HEK293T (cell line): ENCODE measurements around the gene MATCAP1.

ENCODE experiments used
- CTCF ChIA-PET: fragments of 350-600 bp; formaldehyde crosslinking; extraction: SDS; loops from one replicate; lab custom pipeline; 2021; ENCODE audit warnings: antibody characterized with exemption, inconsistent platforms; lab: Yijun Ruan, JAX
- POLR2A ChIA-PET: fragments of 350-600 bp; formaldehyde crosslinking; extraction: SDS; loops from one replicate; lab custom pipeline; 2020; ENCODE audit warnings: antibody characterized with exemption, inconsistent platforms; lab: Yijun Ruan, JAX
- DNase-seq: peaks from one replicate; pipeline ENCODE4 v3.0.0; 2012; ENCODE audit warnings: mixed read lengths; ENCODE audit errors: extremely low spot score
- ARNT ChIP-seq: fragments of 450-650 bp; IDR thresholded peaks from 2 replicates; pipeline ENCODE4 v1.6.1; 2017; ENCODE audit warnings: mild to moderate bottlenecking
- BHLHE40 ChIP-seq: fragments of 450-650 bp; IDR thresholded peaks from 2 replicates; pipeline ENCODE4 v1.6.1; 2016; ENCODE audit warnings: mild to moderate bottlenecking, moderate library complexity, borderline replicate concordance
- CTBP1 ChIP-seq: fragments of 450-650 bp; IDR thresholded peaks from 2 replicates; pipeline ENCODE4 v1.6.1; 2016; ENCODE audit warnings: borderline replicate concordance
- ELF4 ChIP-seq: fragments of 450-650 bp; IDR thresholded peaks from 2 replicates; pipeline ENCODE4 v1.6.1; 2017; ENCODE audit warnings: antibody characterized with exemption
- FOXA1 ChIP-seq: fragments of 450-650 bp; IDR thresholded peaks from 2 replicates; pipeline ENCODE4 v1.6.1; 2016; ENCODE audit warnings: mild to moderate bottlenecking
- FOXK2 ChIP-seq: fragments of 450-650 bp; IDR thresholded peaks from 2 replicates; pipeline ENCODE4 v1.6.1; 2016; ENCODE audit warnings: mild to moderate bottlenecking
- FOXM1 ChIP-seq: fragments of 450-650 bp; IDR thresholded peaks from 2 replicates; pipeline ENCODE4 v1.6.1; 2017; ENCODE audit warnings: mild to moderate bottlenecking, borderline replicate concordance
- HDGF ChIP-seq: fragments of 450-650 bp; IDR thresholded peaks from 2 replicates; pipeline ENCODE4 v1.6.1; 2017; ENCODE audit warnings: antibody characterized with exemption, borderline replicate concordance
- L3MBTL2 ChIP-seq: fragments of 450-650 bp; conservative IDR thresholded peaks from 2 replicates; pipeline ENCODE4 v1.6.1; 2016; ENCODE audit warnings: mild to moderate bottlenecking
- LEF1 ChIP-seq: fragments of 450-650 bp; IDR thresholded peaks from 2 replicates; pipeline ENCODE4 v1.6.1; 2017; ENCODE audit warnings: mild to moderate bottlenecking, borderline replicate concordance
- NFRKB ChIP-seq: fragments of 450-650 bp; IDR thresholded peaks from 2 replicates; pipeline ENCODE4 v1.6.1; 2016; ENCODE audit warnings: mild to moderate bottlenecking, moderate library complexity
- SP1 ChIP-seq: fragments of 450-650 bp; IDR thresholded peaks from 2 replicates; pipeline ENCODE4 v1.6.1; 2017
- SUZ12 ChIP-seq: fragments of 450-650 bp; IDR thresholded peaks from 2 replicates; pipeline ENCODE4 v1.6.1; 2016; ENCODE audit warnings: mild to moderate bottlenecking
- TARDBP ChIP-seq: fragments of 450-650 bp; IDR thresholded peaks from 2 replicates; pipeline ENCODE4 v1.6.1; 2016
- ZNF384 ChIP-seq: fragments of 450-650 bp; IDR thresholded peaks from 2 replicates; pipeline ENCODE4 v1.6.1; 2016
- TF ChIP-seq, protein P1 (sequence below): fragments of 450-650 bp; IDR thresholded peaks from 2 replicates; pipeline ENCODE4 v1.6.1; 2016

Gene MATCAP1

DNA sequence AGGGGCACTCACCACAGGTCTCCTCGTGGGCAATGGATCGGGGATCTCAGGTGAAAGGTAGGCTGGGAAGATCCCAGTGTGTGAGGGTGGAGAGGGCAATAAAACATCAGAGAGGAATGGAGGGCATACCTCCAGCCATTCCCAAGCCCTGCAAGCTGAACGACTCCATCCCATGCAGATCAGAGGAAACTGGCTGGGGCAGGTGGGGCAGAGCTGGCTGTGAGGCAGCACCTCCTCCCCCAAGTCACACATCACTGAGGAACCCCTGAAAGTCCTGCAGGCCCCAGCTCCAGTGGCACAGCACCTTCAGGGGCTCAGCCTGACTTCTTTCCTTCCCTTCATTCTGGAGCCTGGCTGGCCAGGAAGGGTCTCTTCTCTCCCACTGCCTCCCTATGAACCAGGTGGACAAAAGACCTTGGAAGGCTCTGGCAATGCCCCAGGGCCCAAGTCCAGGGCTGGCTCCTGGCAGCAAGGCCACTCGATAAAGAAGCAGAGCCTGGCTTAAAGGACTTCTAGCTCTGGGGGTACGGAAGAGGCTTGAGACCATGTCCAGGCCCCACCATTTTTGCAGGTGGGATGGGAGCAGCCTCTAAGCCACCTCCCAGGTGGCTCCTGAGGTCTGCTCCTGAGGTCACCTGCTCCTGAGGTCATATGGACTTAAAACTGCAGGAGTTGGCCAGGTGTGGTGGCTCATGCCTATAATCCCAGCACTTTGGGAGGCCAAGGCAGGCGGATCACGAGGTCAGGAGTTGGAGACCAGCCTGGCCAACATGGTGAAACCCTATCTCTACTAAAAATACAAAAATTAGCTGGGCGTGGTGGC is 29.6 kb upstream of the MATCAP1 start:
- ChIA-PET CTCF (no interaction called here), POLR2A (interaction anchor here (1.3 kb wide), 1 partner anchor 13 kb away, joined by 4 read pairs; the partner anchor contains the start of gene TMEM208)
- no peak for TF ChIP-seq TARDBP
- TF ChIP-seq LEF1, result no peak
- no peak for TF ChIP-seq SUZ12
- TF ChIP-seq NFRKB, result no peak
- no peak for TF ChIP-seq ARNT
- no peak for TF ChIP-seq CTBP1
- no peak for TF ChIP-seq FOXA1
- TF ChIP-seq ELF4, result no peak
- no peak for TF ChIP-seq L3MBTL2
- TF ChIP-seq HDGF, result no peak
- TF ChIP-seq, protein P1, sequence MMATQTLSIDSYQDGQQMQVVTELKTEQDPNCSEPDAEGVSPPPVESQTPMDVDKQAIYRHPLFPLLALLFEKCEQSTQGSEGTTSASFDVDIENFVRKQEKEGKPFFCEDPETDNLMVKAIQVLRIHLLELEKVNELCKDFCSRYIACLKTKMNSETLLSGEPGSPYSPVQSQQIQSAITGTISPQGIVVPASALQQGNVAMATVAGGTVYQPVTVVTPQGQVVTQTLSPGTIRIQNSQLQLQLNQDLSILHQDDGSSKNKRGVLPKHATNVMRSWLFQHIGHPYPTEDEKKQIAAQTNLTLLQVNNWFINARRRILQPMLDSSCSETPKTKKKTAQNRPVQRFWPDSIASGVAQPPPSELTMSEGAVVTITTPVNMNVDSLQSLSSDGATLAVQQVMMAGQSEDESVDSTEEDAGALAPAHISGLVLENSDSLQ, result no peak
- no peak for TF ChIP-seq SP1
- no peak for TF ChIP-seq FOXK2
- TF ChIP-seq ZNF384, result no peak
- TF ChIP-seq BHLHE40, result no peak
- no peak for DNase-seq

GRCh38 chr16:67212766-67213165 is 29.0 kb upstream of the MATCAP1 start:
- POLR2A ChIA-PET, result interaction anchor here (1.3 kb wide), 1 partner anchor 14 kb away, joined by 4 read pairs; the partner anchor contains the start of gene TMEM208
- CTCF ChIA-PET, result no interaction called here
- TF ChIP-seq HDGF (no peak), SP1 (no peak), ELF4 (no peak), ZNF384 (no peak), CTBP1 (no peak), ARNT (no peak), LEF1 (no peak), FOXK2 (no peak), BHLHE40 (no peak), SUZ12 (no peak), L3MBTL2 (no peak), NFRKB (no peak), FOXA1 (no peak), TARDBP (no peak), FOXM1 (no peak)
- TF ChIP-seq, protein P1, result no peak
- no peak for DNase-seq

DNA sequence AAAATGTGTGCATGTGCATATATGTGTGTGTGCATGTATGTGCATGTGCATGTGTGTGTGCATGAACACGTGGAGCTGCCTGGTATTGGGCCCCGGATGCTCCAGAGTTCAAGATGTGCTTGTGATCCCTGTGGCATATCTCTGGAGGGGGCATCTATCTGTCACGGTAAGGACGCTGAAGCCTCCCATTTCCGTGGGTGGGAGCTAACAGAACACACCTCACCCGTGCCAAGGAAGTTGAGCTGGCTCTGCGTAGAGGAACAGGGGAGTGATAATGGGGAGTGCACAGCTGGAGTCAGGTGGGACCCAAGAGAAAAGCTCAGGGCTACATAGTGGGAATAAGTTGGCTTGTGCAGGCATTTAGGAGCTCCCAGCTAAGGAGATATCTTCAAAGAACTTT is 27.9 kb upstream of the MATCAP1 start:
- POLR2A ChIA-PET, result interaction anchor here (0.7 kb wide), 1 partner anchor 36 kb away, joined by 3 read pairs; the partner anchor contains the start of gene FHOD1
- DNase-seq, result no peak
- CTCF ChIA-PET, result no interaction called here
- TF ChIP-seq LEF1 (no peak), SP1 (no peak), TARDBP (no peak), NFRKB (no peak), FOXK2 (no peak), BHLHE40 (no peak), ELF4 (no peak)
- TF ChIP-seq, protein P1, result no peak

DNA sequence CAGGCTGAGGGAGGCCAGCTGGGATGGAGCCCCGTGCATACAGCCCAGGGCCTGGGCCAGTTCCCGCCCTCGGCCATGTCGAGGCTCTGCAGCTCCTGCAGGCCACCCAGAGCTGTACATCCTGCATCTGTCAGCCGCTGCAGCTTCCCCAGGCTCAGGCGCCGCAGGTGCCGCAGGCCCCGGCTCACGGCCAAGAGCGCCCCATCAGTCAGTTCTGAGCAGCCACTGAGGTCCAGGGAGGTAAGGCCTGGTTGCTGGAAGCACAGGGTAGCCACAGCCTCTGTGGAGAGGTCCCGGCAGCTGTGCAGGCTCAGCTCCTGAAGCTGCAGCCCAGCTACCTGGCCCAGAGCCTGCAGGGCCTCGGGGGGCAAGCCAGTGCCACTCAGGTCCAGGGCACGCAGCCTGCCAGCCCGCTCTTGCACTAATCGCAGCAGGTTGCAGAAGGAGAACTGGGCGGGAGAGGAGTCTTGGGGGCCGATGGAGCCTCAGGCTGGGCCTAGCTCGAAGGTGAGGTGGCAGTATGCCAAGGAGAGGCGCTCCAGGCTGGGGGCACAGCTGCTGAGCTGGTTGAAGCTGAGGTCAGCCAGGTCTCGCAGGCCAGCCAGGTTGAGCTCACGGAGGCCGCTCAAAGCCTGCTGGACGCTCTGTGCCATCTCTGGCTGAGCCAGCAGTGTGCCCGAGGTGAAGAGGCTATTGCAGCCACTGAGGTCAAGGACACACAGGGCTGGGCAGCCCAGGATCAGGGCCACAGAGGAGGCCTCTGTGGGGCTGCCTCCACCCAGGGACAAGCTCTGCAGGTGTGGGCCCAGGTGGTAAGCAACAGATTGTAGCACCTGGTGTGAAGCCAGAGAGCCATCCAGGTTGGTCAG is 26.5 kb upstream of the MATCAP1 start:
- DNase-seq, result no peak
- POLR2A ChIA-PET, result interaction anchor here (1.2 to 2.7 kb wide), 2 partner anchors 16 to 38 kb away, joined by 5 to 10 read pairs; partner anchors contain the start of gene TMEM208
- TF ChIP-seq LEF1 (no peak), L3MBTL2 (no peak), CTBP1 (no peak), SUZ12 (no peak), TARDBP (no peak), ELF4 (no peak), ZNF384 (no peak), FOXK2 (no peak), SP1 (no peak)
- CTCF ChIA-PET, result no interaction called here

- ChIA-PET CTCF (no interaction called here), POLR2A (interaction anchor here (1.2 to 2.7 kb wide), 2 partner anchors 17 to 38 kb away, joined by 5 to 10 read pairs; partner anchors contain the start of gene TMEM208)
- DNase-seq, result no peak
- TF ChIP-seq, protein P1, result no peak
- TF ChIP-seq LEF1 (no peak), SUZ12 (no peak), BHLHE40 (no peak), SP1 (no peak), NFRKB (no peak), ELF4 (no peak), CTBP1 (no peak), ARNT (no peak)
Measured at GRCh38 chr16:67209565-67209964, 25.8 kb upstream of the MATCAP1 start.
